ENCODE measurements around the gene CLDN11. TPM values are rescaled to one million over a fixed set of nuclear protein-coding genes. Genes with fewer than 3 reads are reported as not detected.
A peak's percentile ranks its signal among the peaks of the same experiment; 100 is the strongest.

The CLDN11 gene
- total RNA-seq (2013), result 0.12 TPM
- polyA plus RNA-seq (under 1 TPM in 1 of 3 donors, not detected in 2; 0.11 TPM), polyA minus RNA-seq (not detected in 2 replicates), total RNA-seq (0.30 to 4.4 (median 1.8) reads per million in 11 experiments)

GRCh38 chr3:170418422-170419398, at the start of gene CLDN11:
Gene CLDN11 (plus strand): TSS chr3:170418868. CDS start chr3:170419067, 199 bp downstream.
- Histone ChIP-seq H3K4me1 (ENCODE audit: control insufficient read depth in 1 of 2, insufficient read depth in 2 of 2, low read length in 2 of 2) (peaks cover 8 to 16% of the 10 kb centered on the region in 2 donors), H3K27me3 (ENCODE audit: control insufficient read depth in 2 of 2, insufficient read depth in 2 of 2, low read length in 2 of 2) (peaks cover 35 to 53% of the 10 kb centered on the region in 2 donors), H3K79me2 (ENCODE audit: insufficient read depth, low read length) (no peaks in the 10 kb centered on the region), H3K27ac (ENCODE audit: low read depth in 1 of 2, low read length in 2 of 2) (no peak within 1 kb of the TSS), H3K36me3 (replicated peaks in 1 of 2; ENCODE audit: control insufficient read depth in 1 of 2, insufficient read depth in 2 of 2, low read length in 2 of 2) (no peaks in the 10 kb centered on the region), H3K4me2 (replicated peaks; ENCODE audit: extremely low read depth, low read length, poor library complexity, severe bottlenecking) (peak within 1 kb of the TSS; percentile 52), H4K20me1 (ENCODE audit: insufficient read depth, low read length) (no peaks in the 10 kb centered on the region), H3K9ac (ENCODE audit: insufficient read depth, low read length, poor library complexity, severe bottlenecking) (no peak within 1 kb of the TSS), H2AFZ (ENCODE audit: insufficient read depth, low read depth, low read length, poor library complexity, severe bottlenecking) (peak within 1 kb of the TSS; percentile 23), H3K9me3 (replicated peaks in 1 of 2; ENCODE audit: control insufficient read depth in 1 of 2, insufficient read depth in 1 of 2, low read length in 2 of 2) (peaks cover 0 to 27% of the 10 kb centered on the region in 2 donors), H3K4me3 (replicated peaks in 1 of 3; ENCODE audit: low read depth in 2 of 3, low read length in 3 of 3) (peak within 1 kb of the TSS in 1 of 3 experiments; percentile 39)
- no peak within 1 kb of the TSS for H3K27ac Mint-ChIP-seq
- 2% methylated on average over 66 of the region's 79 CpGs for WGBS (ENCODE audit: insufficient coverage)
- peaks cover 3 to 4% of the 10 kb centered on the region in 2 donors for H3K36me3 Mint-ChIP-seq
- DNase-seq, result no peak
- peaks cover 13% of the 10 kb centered on the region for H3K4me1 Mint-ChIP-seq
- H3K27me3 Mint-ChIP-seq (ENCODE audit: low read depth in 3 of 3), result peaks cover 44 to 70% (median 45%) of the 10 kb centered on the region in 3 donors
- peaks cover 0 to 11% (median 3%) of the 10 kb centered on the region in 7 donors for H3K9me3 Mint-ChIP-seq
- intact Hi-C loops (cut with micrococcal nuclease), result loop anchor here in 1 of 2 donors (10.0 kb wide), 1 partner anchor 104 kb away; no protein-coding TSS in a partner anchor
- H3K4me3 Mint-ChIP-seq, result peak within 1 kb of the TSS; percentile 72 to 90
- TF ChIP-seq, protein P1, sequence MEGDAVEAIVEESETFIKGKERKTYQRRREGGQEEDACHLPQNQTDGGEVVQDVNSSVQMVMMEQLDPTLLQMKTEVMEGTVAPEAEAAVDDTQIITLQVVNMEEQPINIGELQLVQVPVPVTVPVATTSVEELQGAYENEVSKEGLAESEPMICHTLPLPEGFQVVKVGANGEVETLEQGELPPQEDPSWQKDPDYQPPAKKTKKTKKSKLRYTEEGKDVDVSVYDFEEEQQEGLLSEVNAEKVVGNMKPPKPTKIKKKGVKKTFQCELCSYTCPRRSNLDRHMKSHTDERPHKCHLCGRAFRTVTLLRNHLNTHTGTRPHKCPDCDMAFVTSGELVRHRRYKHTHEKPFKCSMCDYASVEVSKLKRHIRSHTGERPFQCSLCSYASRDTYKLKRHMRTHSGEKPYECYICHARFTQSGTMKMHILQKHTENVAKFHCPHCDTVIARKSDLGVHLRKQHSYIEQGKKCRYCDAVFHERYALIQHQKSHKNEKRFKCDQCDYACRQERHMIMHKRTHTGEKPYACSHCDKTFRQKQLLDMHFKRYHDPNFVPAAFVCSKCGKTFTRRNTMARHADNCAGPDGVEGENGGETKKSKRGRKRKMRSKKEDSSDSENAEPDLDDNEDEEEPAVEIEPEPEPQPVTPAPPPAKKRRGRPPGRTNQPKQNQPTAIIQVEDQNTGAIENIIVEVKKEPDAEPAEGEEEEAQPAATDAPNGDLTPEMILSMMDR (IDR thresholded peaks at IDR 0.05), result no peak

DNA sequence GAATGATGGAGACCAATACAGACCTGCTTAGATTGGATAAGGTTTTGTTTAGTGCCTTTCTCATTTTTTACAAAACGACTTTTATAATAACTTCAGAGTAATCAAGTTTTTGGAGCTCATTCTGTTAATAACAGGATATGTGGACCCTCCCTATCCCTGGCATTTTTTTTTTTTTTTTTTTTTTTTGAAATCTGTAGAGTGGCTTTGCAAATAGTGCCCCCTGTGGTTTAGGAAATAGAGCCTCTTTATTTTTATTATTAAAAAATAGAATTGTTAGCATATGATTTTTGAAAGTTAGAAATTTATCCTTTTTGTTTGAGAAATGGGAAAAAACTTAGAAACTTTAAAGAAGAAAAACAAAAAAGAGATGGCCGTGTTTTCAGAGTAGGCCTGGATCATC, 49.7 kb upstream of the CLDN11 start:
- Mint-ChIP-seq H3K4me3 (no peak overlapping the region), H3K27me3 (ENCODE audit: low read depth in 3 of 3) (peaks cover 0 to 4% (median 2%) of the 10 kb centered on the region in 3 donors), H3K27ac (no peak overlapping the region), H3K36me3 (peaks cover 16 to 17% of the 10 kb centered on the region in 2 donors), H3K9me3 (peaks cover 0 to 3% (median 0%) of the 10 kb centered on the region in 7 donors), H3K4me1 (peaks cover 9% of the 10 kb centered on the region)
- Histone ChIP-seq H3K27ac (ENCODE audit: low read depth in 1 of 2, low read length in 2 of 2) (no peak overlapping the region), H3K4me2 (replicated peaks; ENCODE audit: extremely low read depth, low read length, poor library complexity, severe bottlenecking) (no peak overlapping the region), H3K9me3 (replicated peaks in 1 of 2; ENCODE audit: control insufficient read depth in 1 of 2, insufficient read depth in 1 of 2, low read length in 2 of 2) (no peaks in the 10 kb centered on the region), H3K9ac (ENCODE audit: insufficient read depth, low read length, poor library complexity, severe bottlenecking) (no peak overlapping the region), H3K4me1 (ENCODE audit: control insufficient read depth in 1 of 2, insufficient read depth in 2 of 2, low read length in 2 of 2) (no peaks in the 10 kb centered on the region), H3K36me3 (replicated peaks in 1 of 2; ENCODE audit: control insufficient read depth in 1 of 2, insufficient read depth in 2 of 2, low read length in 2 of 2) (no peaks in the 10 kb centered on the region), H2AFZ (ENCODE audit: insufficient read depth, low read depth, low read length, poor library complexity, severe bottlenecking) (no peak overlapping the region), H3K79me2 (ENCODE audit: insufficient read depth, low read length) (no peaks in the 10 kb centered on the region), H3K27me3 (ENCODE audit: control insufficient read depth in 2 of 2, insufficient read depth in 2 of 2, low read length in 2 of 2) (no peaks in the 10 kb centered on the region), H3K4me3 (replicated peaks in 1 of 3; ENCODE audit: low read depth in 2 of 3, low read length in 3 of 3) (no peak overlapping the region), H4K20me1 (ENCODE audit: insufficient read depth, low read length) (peaks cover 83% of the 10 kb centered on the region)
- intact Hi-C loops (cut with micrococcal nuclease), result loop anchor here (2.0 to 10.0 kb wide), 3 partner anchors 57 to 184 kb away; partner anchors contain the start of gene PHC3 (in 1 of the 2)
- WGBS (ENCODE audit: insufficient coverage), result 91% methylated on average over 1 of the region's 2 CpGs
- TF ChIP-seq, protein P1 (IDR thresholded peaks at IDR 0.05), result peak; percentile 59
- no peak for DNase-seq
